Suprapubic skin (tissue), 4 donors: ENCODE data around the gene ALCAM. TPM values are rescaled to one million over a fixed set of nuclear protein-coding genes. Genes with fewer than 3 reads are reported as not detected.

Source experiments
- DNase-seq, 2 donors: peaks; one replicate each; pipeline ENCODE4 v3.0.0-alpha.2; 2019; ENCODE audit warnings: low spot score in 2 of 2
- H3K27ac ChIP-seq: fragments of 200-600 bp; sonication (generic); one replicate; pipeline ENCODE4 v1.5.1; 2019
- H3K27me3 ChIP-seq: fragments of 200-600 bp; sonication (generic); one replicate; pipeline ENCODE4 v1.5.1; 2019
- H3K36me3 ChIP-seq: fragments of 200-600 bp; sonication (generic); one replicate; pipeline ENCODE4 v1.5.1; 2019
- H3K4me1 ChIP-seq: fragments of 200-600 bp; sonication (generic); one replicate; pipeline ENCODE4 v1.5.1; 2019
- H3K4me3 ChIP-seq: fragments of 200-600 bp; sonication (generic); one replicate; pipeline ENCODE4 v1.5.1; 2019; ENCODE audit warnings: mild to moderate bottlenecking
- H3K9me3 ChIP-seq: fragments of 200-600 bp; sonication (generic); one replicate; pipeline ENCODE4 v1.5.1; 2019
- EP300 ChIP-seq: sonication (generic); formaldehyde crosslinking; IDR thresholded peaks from one replicate; pipeline ENCODE4 v1.6.1; 2017; ENCODE audit warnings: antibody characterized with exemption
- POLR2A ChIP-seq, 2 donors: fragments of 450-650 bp; IDR thresholded peaks; one replicate each; pipeline ENCODE4 v1.6.1; 2017; ENCODE audit warnings: antibody characterized with exemption in 2 of 2, mild to moderate bottlenecking in 2 of 2, moderate library complexity in 2 of 2
- POLR2AphosphoS5 ChIP-seq, 3 donors: sonication (generic); formaldehyde crosslinking; IDR thresholded peaks; one replicate each; pipeline ENCODE4 v1.6.1; 2017; ENCODE audit warnings: antibody characterized with exemption in 3 of 3
- WGBS: methylation state at CpG from one replicate; pipeline ENCODE4 v1.1.5; 2018; 5-methylcytosine and 5-hydroxymethylcytosine counted together
- total RNA-seq, 4 donors: library from RNA; depleted of rRNA; stranded (reverse); fragments of >200 nt; gene quantifications; one replicate each; pipeline ENCODE4 v1.1.0, GENCODE V29; 2016
- TF ChIP-seq, protein P1 (sequence below), 2 donors: fragments of 200-600 bp in 1 of 2; fragments of 450-650 bp in 1 of 2; sonication (generic) in 1 of 2; IDR thresholded peaks; one replicate each; pipeline ENCODE4 v1.5.1; 2016 to 2019; ENCODE audit warnings: antibody characterized with exemption in 2 of 2, mild to moderate bottlenecking in 1 of 2, moderate library complexity in 1 of 2

ALCAM gene
- total RNA-seq, 4 donors from 2014 or later = 27.6 to 65.5 (median 42.1) TPM

DNA sequence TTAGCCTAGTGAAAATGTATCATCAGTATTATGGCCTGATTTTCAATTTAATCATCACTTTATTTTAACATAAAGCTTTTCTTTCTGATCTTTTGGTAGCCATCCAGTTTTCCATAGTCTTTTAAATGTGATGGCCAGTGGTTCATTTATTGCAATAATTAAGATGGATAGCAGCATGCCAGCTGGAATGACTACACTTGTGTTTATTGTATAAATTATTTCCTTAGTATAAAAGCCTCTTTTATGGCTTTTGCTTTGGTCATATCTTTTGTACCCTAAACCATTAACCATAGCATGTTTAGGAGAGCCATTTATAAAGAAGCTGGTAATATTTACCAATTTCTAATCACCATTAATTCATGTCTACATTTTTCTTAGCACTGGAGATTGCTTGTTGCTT, 31.7 kb downstream of the ALCAM start:
- no peak overlapping the region for H3K27ac ChIP-seq
- no peaks in the 10 kb centered on the region for H3K36me3 ChIP-seq
- no peak for DNase-seq
- TF ChIP-seq POLR2AphosphoS5 (IDR thresholded peaks at IDR 0.05) = no peak
- TF ChIP-seq, protein P1, sequence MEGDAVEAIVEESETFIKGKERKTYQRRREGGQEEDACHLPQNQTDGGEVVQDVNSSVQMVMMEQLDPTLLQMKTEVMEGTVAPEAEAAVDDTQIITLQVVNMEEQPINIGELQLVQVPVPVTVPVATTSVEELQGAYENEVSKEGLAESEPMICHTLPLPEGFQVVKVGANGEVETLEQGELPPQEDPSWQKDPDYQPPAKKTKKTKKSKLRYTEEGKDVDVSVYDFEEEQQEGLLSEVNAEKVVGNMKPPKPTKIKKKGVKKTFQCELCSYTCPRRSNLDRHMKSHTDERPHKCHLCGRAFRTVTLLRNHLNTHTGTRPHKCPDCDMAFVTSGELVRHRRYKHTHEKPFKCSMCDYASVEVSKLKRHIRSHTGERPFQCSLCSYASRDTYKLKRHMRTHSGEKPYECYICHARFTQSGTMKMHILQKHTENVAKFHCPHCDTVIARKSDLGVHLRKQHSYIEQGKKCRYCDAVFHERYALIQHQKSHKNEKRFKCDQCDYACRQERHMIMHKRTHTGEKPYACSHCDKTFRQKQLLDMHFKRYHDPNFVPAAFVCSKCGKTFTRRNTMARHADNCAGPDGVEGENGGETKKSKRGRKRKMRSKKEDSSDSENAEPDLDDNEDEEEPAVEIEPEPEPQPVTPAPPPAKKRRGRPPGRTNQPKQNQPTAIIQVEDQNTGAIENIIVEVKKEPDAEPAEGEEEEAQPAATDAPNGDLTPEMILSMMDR (IDR thresholded peaks at IDR 0.05) = no peak
- TF ChIP-seq EP300 = no peak
- TF ChIP-seq POLR2A (IDR thresholded peaks at IDR 0.05) = no peak
- no peaks in the 10 kb centered on the region for H3K9me3 ChIP-seq
- no peaks in the 10 kb centered on the region for H3K27me3 ChIP-seq
- H3K4me3 ChIP-seq = no peak overlapping the region
- H3K4me1 ChIP-seq = no peaks in the 10 kb centered on the region

GRCh38 chr3:105399062-105399461, 32.4 kb downstream of the ALCAM start:
- no peaks in the 10 kb centered on the region for H3K9me3 ChIP-seq
- no peaks in the 10 kb centered on the region for H3K4me1 ChIP-seq
- H3K27ac ChIP-seq = no peak overlapping the region
- no peak for DNase-seq
- no peak overlapping the region for H3K4me3 ChIP-seq
- no peaks in the 10 kb centered on the region for H3K27me3 ChIP-seq
- 88% methylated on average over 1 of the region's 1 CpG for WGBS
- H3K36me3 ChIP-seq = no peaks in the 10 kb centered on the region
- TF ChIP-seq EP300 (no peak), POLR2AphosphoS5 (IDR thresholded peaks at IDR 0.05) (no peak), POLR2A (IDR thresholded peaks at IDR 0.05) (no peak)
- TF ChIP-seq, protein P1 (IDR thresholded peaks at IDR 0.05) = no peak

- WGBS = 62% methylated on average over 1 of the region's 1 CpG
- H3K4me1 ChIP-seq = no peaks in the 10 kb centered on the region
- no peaks in the 10 kb centered on the region for H3K27me3 ChIP-seq
- H3K9me3 ChIP-seq = no peaks in the 10 kb centered on the region
- DNase-seq = no peak
- H3K27ac ChIP-seq = no peak overlapping the region
- TF ChIP-seq POLR2A (IDR thresholded peaks at IDR 0.05) (no peak), EP300 (no peak), POLR2AphosphoS5 (IDR thresholded peaks at IDR 0.05) (no peak)
- TF ChIP-seq, protein P1 (IDR thresholded peaks at IDR 0.05) = no peak
- no peak overlapping the region for H3K4me3 ChIP-seq
- H3K36me3 ChIP-seq = no peaks in the 10 kb centered on the region
These were observed 32.9 kb downstream of the ALCAM start for GRCh38 chr3:105399611-105400010.

- H3K4me3 ChIP-seq = no peak overlapping the region
- H3K27me3 ChIP-seq = no peaks in the 10 kb centered on the region
- no peaks in the 10 kb centered on the region for H3K9me3 ChIP-seq
- 91% methylated on average over 4 of the region's 4 CpGs for WGBS
- TF ChIP-seq POLR2AphosphoS5 (IDR thresholded peaks at IDR 0.05) (no peak), POLR2A (IDR thresholded peaks at IDR 0.05) (no peak), EP300 (no peak)
- TF ChIP-seq, protein P1 (IDR thresholded peaks at IDR 0.05) = no peak
- no peaks in the 10 kb centered on the region for H3K36me3 ChIP-seq
- no peak for DNase-seq
- H3K27ac ChIP-seq = no peak overlapping the region
- H3K4me1 ChIP-seq = no peaks in the 10 kb centered on the region
These were observed 34.5 kb downstream of the ALCAM start for GRCh38 chr3:105401254-105401653.

DNA sequence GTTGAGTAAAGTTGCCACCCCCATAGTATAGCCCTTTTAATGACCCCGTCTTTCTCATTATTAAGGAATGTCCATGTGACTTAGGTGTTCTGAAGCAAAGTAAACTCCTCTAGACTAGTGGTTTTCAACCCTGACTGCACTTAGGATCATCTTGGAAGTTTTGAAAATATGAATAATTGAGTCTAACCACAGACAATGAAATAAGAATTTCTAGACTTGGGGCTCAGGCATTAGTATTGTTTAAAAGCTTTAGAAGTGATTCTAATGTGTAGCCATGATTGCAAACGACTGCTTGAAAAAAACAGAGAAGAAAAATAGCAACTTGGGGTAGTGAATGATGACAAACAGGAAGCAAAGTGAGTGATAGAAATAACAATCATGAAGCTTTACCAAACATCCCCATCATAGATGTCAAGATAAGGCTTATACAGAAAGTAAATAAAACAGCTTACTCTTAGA, 35.0 kb downstream of the ALCAM start:
- Histone ChIP-seq H3K27ac (no peak overlapping the region), H3K4me1 (no peaks in the 10 kb centered on the region), H3K9me3 (no peaks in the 10 kb centered on the region), H3K36me3 (no peaks in the 10 kb centered on the region), H3K27me3 (no peaks in the 10 kb centered on the region), H3K4me3 (no peak overlapping the region)
- DNase-seq = no peak
- TF ChIP-seq EP300 (no peak), POLR2A (IDR thresholded peaks at IDR 0.05) (no peak), POLR2AphosphoS5 (IDR thresholded peaks at IDR 0.05) (no peak)
- TF ChIP-seq, protein P1 (IDR thresholded peaks at IDR 0.05) = no peak
- 81% methylated on average over 2 of the region's 2 CpGs for WGBS
